ENCODE data around the gene APBA1. TPM values are rescaled to one million over a fixed set of nuclear protein-coding genes. Genes with fewer than 3 reads are reported as not detected.

APBA1 gene
- total RNA-seq, 1 donor from 2014 or later, result 5.9 TPM

DNA sequence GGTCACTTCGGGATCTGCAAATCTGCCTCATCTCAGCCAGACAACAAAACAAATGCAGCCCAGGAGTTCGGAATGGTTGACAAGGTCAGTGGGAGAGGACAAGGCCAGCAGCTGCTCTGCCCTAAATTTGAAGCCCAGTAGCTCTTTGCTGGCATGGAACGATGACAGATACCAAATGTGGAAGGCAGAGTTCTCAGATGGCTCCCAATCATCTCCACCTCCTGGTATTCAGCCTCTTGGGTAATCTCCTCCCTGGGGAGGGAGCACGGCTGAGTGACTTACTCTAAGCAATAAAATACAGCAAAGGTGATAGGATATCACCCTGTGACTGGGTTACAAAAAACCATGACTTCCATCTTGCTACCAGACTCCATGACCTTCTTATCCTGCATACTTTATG lies 174.4 kb downstream of the APBA1 start:
- Mint-ChIP-seq H3K36me3 (ENCODE audit: low read depth, unreplicated experiment) (peaks cover 11% of the 10 kb centered on the region), H3K27me3 (ENCODE audit: low read depth, unreplicated experiment) (peaks cover 42% of the 10 kb centered on the region), H3K4me1 (ENCODE audit: low read depth, unreplicated experiment) (peaks cover 6% of the 10 kb centered on the region), H3K27ac (ENCODE audit: unreplicated experiment) (no peak overlapping the region), H3K9me3 (ENCODE audit: unreplicated experiment) (peaks cover 6% of the 10 kb centered on the region), H3K4me3 (ENCODE audit: unreplicated experiment) (no peak overlapping the region)
- FAIRE-seq, result no peak
- Histone ChIP-seq H3K4me2 (ENCODE audit: low read length) (no peak overlapping the region), H4K20me1 (ENCODE audit: insufficient read depth, low read length) (no peaks in the 10 kb centered on the region), H3K36me3 (ENCODE audit: insufficient read depth, low read length) (no peaks in the 10 kb centered on the region), H3K4me3 (ENCODE audit: insufficient read depth, low read depth, low read length) (no peak overlapping the region), H3K9ac (ENCODE audit: low read length) (no peak overlapping the region), H2AFZ (ENCODE audit: low read depth, low read length) (no peak overlapping the region), H3K4me1 (ENCODE audit: insufficient read depth, low read length) (peaks cover 4% of the 10 kb centered on the region), H3K9me3 (ENCODE audit: insufficient read depth, low read depth, low read length) (no peaks in the 10 kb centered on the region), H3K27me3 (ENCODE audit: insufficient read depth, low read length) (no peaks in the 10 kb centered on the region), H3K79me2 (ENCODE audit: insufficient read depth, low read length) (no peaks in the 10 kb centered on the region), H3K27ac (ENCODE audit: low read depth, low read length) (no peak overlapping the region)
- TF ChIP-seq EZH2 (IDR thresholded peaks at IDR 0.05; ENCODE audit: insufficient read depth, low read length), result no peak
- TF ChIP-seq, protein P1, sequence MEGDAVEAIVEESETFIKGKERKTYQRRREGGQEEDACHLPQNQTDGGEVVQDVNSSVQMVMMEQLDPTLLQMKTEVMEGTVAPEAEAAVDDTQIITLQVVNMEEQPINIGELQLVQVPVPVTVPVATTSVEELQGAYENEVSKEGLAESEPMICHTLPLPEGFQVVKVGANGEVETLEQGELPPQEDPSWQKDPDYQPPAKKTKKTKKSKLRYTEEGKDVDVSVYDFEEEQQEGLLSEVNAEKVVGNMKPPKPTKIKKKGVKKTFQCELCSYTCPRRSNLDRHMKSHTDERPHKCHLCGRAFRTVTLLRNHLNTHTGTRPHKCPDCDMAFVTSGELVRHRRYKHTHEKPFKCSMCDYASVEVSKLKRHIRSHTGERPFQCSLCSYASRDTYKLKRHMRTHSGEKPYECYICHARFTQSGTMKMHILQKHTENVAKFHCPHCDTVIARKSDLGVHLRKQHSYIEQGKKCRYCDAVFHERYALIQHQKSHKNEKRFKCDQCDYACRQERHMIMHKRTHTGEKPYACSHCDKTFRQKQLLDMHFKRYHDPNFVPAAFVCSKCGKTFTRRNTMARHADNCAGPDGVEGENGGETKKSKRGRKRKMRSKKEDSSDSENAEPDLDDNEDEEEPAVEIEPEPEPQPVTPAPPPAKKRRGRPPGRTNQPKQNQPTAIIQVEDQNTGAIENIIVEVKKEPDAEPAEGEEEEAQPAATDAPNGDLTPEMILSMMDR (IDR thresholded peaks at IDR 0.05; ENCODE audit: insufficient read depth, low read depth, low read length), result no peak
- no peak for DNase-seq (ENCODE audit: low read depth)

DNA sequence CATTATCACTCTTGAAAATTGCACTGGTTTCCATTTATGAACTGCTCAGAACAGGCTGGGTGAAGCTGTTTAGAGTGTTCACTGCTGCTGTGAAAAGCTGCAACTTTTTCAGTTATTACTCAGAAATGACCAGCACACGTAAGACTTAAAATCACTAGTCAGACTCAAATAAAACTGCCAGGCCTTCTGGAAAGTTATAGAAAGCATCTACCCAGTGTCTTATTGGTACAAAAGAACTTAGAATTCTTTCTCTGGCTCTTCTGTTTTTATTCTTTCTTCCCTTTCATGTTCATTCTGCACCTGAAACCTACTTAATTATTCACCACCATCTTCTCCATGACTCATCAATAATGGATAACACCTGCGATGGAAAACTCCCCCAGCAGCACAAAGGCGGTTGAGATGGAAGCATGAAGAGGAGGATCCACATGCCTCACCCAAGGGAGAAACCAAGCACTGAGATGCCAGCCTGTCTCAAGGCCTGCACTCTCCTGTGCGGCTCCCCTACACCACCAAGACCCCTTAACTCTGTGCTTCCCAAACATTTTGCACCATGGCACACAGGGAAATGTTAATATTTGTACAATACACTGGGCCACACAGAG lies 175.2 kb downstream of the APBA1 start:
- Histone ChIP-seq H3K79me2 (ENCODE audit: insufficient read depth, low read length) (no peaks in the 10 kb centered on the region), H3K9me3 (ENCODE audit: insufficient read depth, low read depth, low read length) (no peaks in the 10 kb centered on the region), H3K4me1 (ENCODE audit: insufficient read depth, low read length) (no peaks in the 10 kb centered on the region), H3K4me2 (ENCODE audit: low read length) (no peak overlapping the region), H3K9ac (ENCODE audit: low read length) (no peak overlapping the region), H4K20me1 (ENCODE audit: insufficient read depth, low read length) (no peaks in the 10 kb centered on the region), H3K36me3 (ENCODE audit: insufficient read depth, low read length) (no peaks in the 10 kb centered on the region), H3K27ac (ENCODE audit: low read depth, low read length) (no peak overlapping the region), H3K27me3 (ENCODE audit: insufficient read depth, low read length) (no peaks in the 10 kb centered on the region), H3K4me3 (ENCODE audit: insufficient read depth, low read depth, low read length) (no peak overlapping the region), H2AFZ (ENCODE audit: low read depth, low read length) (no peak overlapping the region)
- Mint-ChIP-seq H3K36me3 (ENCODE audit: low read depth, unreplicated experiment) (peaks cover 11% of the 10 kb centered on the region), H3K9me3 (ENCODE audit: unreplicated experiment) (peaks cover 6% of the 10 kb centered on the region), H3K27ac (ENCODE audit: unreplicated experiment) (no peak overlapping the region), H3K27me3 (ENCODE audit: low read depth, unreplicated experiment) (peaks cover 42% of the 10 kb centered on the region), H3K4me3 (ENCODE audit: unreplicated experiment) (no peak overlapping the region), H3K4me1 (ENCODE audit: low read depth, unreplicated experiment) (no peaks in the 10 kb centered on the region)
- TF ChIP-seq, protein P1 (IDR thresholded peaks at IDR 0.05; ENCODE audit: insufficient read depth, low read depth, low read length), result no peak
- no peak for TF ChIP-seq EZH2 (IDR thresholded peaks at IDR 0.05; ENCODE audit: insufficient read depth, low read length)
- FAIRE-seq (no peak), DNase-seq (ENCODE audit: low read depth) (no peak)

DNA sequence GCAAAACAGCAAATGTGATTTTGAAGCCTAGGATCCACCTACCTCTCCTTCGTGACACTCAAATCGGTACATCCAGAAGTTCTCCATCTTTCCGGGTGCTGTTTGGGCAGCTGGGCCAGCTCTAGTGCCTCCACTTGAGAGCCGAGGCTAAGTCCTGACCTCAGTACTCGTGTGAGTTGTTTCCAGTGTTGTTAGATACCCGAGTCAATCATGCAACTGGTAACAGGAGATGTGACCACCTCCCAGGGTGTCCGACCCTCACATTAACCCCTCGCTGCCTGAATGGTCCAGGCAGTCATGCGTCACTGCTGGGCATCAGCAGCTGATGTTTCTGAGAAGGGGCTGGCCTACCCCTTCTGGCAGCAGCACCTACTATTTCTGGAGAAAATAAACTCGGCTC lies 176.9 kb downstream of the APBA1 start:
- Histone ChIP-seq H4K20me1 (ENCODE audit: insufficient read depth, low read length) (no peaks in the 10 kb centered on the region), H3K9ac (ENCODE audit: low read length) (no peak overlapping the region), H3K27ac (ENCODE audit: low read depth, low read length) (no peak overlapping the region), H3K4me1 (ENCODE audit: insufficient read depth, low read length) (no peaks in the 10 kb centered on the region), H3K36me3 (ENCODE audit: insufficient read depth, low read length) (no peaks in the 10 kb centered on the region), H3K4me3 (ENCODE audit: insufficient read depth, low read depth, low read length) (no peak overlapping the region), H3K4me2 (ENCODE audit: low read length) (no peak overlapping the region), H3K9me3 (ENCODE audit: insufficient read depth, low read depth, low read length) (no peaks in the 10 kb centered on the region), H2AFZ (ENCODE audit: low read depth, low read length) (no peak overlapping the region), H3K27me3 (ENCODE audit: insufficient read depth, low read length) (no peaks in the 10 kb centered on the region), H3K79me2 (ENCODE audit: insufficient read depth, low read length) (no peaks in the 10 kb centered on the region)
- Mint-ChIP-seq H3K4me3 (ENCODE audit: unreplicated experiment) (no peak overlapping the region), H3K9me3 (ENCODE audit: unreplicated experiment) (peaks cover 6% of the 10 kb centered on the region), H3K27ac (ENCODE audit: unreplicated experiment) (no peak overlapping the region), H3K27me3 (ENCODE audit: low read depth, unreplicated experiment) (peaks cover 33% of the 10 kb centered on the region), H3K4me1 (ENCODE audit: low read depth, unreplicated experiment) (no peaks in the 10 kb centered on the region), H3K36me3 (ENCODE audit: low read depth, unreplicated experiment) (peaks cover 11% of the 10 kb centered on the region)
- TF ChIP-seq EZH2 (IDR thresholded peaks at IDR 0.05; ENCODE audit: insufficient read depth, low read length), result no peak
- TF ChIP-seq, protein P1 (IDR thresholded peaks at IDR 0.05; ENCODE audit: insufficient read depth, low read depth, low read length), result no peak
- FAIRE-seq, result no peak
- no peak for DNase-seq (ENCODE audit: low read depth)

Measured in astrocyte (in vitro differentiated cells and primary cell).